NCI-H748 treated with DMSO at 0.1 percent for 48 hours (cell line): ENCODE measurements around the gene PTPRM.

Experiments used
- DNase-seq: peaks from one replicate; lab custom pipeline; 2025; lab: John Stamatoyannopoulos, UW

The PTPRM gene

DNA sequence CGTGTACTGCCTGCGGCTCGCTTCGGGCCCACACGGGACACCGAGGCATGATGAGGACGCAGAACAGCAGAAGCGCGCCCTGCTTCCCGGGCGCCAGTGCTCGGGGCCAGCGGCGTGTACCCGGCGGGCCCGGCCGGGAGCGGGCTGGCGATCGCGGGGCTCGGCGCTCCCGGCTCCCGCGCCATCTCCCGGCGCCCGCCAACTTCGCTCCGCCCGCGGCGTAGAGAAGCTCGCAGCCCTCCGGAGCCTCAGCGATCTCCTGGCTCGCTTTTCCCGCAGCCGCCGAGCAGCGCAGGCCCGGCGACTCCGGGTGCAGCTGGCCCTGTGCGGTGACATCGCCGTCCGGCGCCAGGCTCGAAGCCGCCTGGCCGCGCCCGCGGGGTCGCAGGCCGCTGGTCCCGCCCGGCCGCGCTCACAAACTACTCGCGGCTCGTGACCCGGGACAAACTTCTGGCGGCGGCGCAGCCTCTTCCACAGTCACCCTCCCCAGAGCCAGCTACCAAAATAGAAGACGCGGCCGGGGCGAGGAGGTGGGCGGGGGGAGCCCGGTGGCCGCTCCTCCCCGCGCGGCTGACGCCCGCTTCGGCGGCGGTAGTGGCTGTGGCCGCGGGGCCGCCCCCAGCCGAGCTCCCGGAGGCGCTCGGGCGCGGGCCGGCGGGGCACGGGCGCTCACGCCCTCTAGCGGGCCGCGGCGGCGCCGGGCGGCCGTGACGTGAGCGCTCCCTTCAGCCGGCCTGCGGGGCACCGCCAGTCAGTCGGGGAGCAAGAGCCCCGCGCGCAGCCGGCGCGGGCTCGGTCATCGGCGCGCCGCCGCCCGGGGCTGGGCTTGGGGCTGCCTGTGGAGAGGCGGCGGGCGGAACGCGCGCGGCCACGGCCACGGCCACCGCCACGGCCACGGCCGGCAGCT lies at the start of gene PTPRM:
TSS of gene PTPRM (plus strand) at position 750 of the 907 bp plus-strand sequence. CDS start 503 bp downstream, outside the sequence.
- DNase-seq, result peak; percentile 25

GRCh38 chr18:7517852-7518251 lies 49.3 kb upstream of the PTPRM start:
- DNase-seq, result no peak

DNA sequence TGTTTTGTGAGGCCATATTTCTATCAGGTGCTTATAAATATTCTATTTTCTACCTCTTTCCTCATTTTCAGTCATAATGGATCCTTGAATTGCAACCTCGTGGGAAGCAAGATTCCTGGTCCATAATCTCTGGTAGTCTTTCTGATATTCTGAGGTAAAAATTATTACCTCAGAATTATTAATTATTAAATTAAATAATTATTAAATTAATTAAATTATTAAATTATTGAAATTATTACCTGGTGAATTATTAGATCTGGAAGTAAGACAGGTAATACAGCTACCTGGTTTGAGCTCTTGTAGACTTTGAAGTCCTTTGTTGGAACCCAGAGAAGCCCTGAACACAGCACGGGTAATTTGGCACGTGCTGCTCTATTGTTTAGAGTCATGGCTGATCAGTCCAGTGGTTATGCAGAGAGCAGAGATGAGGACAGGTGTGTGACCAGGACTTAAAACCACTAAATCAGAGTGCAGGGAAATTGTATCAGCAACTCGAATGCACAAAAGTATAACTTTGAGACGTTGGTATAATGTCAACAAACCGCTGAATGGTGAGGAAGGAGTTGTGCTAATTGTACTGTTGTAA lies 46.8 kb upstream of the PTPRM start:
- no peak for DNase-seq

GRCh38 chr18:7521226-7521856 lies 45.8 kb upstream of the PTPRM start:
- no peak for DNase-seq

DNA sequence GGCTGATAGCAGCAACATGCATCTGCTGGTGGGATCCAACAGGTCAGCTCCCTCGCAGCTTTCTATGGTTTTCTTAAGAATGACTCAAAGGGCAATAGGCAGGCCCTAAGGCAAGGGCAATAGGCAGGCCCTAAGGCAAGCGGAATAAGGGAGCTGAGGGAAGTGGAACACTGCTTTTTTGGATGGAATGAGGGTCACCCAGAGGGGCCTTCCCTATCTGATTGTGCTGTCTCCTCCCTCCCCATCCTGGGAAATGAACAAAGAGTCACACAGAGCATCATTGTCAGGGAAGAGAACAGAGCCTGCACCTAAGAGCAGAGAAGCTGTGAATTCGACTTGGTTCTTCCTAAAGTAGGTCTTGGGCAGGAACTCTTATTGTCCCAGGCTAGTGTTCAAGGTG lies 43.3 kb upstream of the PTPRM start:
- no peak for DNase-seq

DNA sequence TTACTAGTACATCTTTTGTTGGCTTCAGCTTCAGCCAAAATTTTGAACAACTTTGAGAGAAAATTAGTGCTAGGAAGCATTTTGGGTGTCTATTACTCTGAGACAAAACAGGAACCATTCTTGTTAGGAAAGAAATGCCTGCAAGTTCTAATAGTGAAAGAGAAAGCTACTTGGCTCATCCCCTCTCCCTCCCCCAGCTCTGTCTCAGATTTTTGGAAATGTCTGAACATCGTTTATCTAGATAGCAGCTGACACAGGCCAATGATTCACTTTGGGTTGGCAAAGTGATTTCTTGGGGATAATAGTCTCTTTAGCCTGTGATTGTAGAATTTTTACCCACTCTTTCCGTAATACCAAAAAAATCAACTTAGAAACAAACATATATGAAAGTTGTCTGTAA lies 42.3 kb upstream of the PTPRM start:
- DNase-seq, result no peak

- DNase-seq, result no peak
Observed at GRCh38 chr18:7532942-7533341, 34.2 kb upstream of the PTPRM start.

- no peak for DNase-seq
Observed at GRCh38 chr18:7535436-7536205, 31.5 kb upstream of the PTPRM start.

- DNase-seq, result no peak
Observed at GRCh38 chr18:7537145-7537544, 30.0 kb upstream of the PTPRM start.

GRCh38 chr18:7541835-7542234 lies 25.3 kb upstream of the PTPRM start:
- no peak for DNase-seq

GRCh38 chr18:7544686-7545085 lies 22.4 kb upstream of the PTPRM start:
- no peak for DNase-seq

GRCh38 chr18:7545734-7546133 lies 21.4 kb upstream of the PTPRM start:
- no peak for DNase-seq

DNA sequence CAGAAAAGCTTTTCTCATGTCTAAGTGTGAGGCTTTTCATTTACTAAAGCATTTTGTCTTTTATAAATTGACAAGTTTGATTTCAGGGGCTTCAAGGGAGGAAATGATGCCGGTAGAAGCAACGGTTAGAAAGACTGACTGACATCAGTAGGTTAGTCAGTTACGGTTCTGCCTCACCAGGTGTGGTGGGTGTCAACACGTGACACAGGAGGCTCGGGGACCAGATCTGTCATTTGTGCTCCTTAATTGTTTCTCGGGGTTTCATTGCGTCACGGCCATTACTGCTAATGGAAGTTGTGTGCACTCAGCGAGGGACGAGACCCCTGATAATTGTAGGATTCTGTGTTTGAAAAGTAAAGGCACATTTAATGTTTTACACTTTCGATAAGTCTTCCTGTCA lies 18.9 kb upstream of the PTPRM start:
- no peak for DNase-seq

- DNase-seq, result no peak
Observed at GRCh38 chr18:7548721-7549120, 18.4 kb upstream of the PTPRM start.

DNA sequence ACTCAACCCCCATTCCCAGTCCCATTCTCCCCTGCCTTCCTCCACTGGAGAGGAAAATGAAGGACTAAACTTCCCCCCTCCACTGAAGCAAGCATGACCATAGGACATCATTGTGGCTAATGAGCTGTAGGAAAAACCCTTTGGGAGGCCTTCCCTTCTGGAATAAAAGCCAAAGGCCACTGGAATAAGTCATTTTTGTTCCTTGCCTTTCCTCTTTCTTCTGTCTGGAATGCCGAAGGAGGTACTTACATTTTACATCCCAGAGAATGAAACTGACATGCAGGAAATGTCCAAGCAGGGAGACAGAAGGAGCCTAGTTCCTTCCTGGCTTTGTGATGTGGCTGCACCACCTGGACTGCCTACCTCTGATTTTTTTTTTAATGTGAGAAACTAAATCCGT lies 9.1 kb upstream of the PTPRM start:
- no peak for DNase-seq

DNA sequence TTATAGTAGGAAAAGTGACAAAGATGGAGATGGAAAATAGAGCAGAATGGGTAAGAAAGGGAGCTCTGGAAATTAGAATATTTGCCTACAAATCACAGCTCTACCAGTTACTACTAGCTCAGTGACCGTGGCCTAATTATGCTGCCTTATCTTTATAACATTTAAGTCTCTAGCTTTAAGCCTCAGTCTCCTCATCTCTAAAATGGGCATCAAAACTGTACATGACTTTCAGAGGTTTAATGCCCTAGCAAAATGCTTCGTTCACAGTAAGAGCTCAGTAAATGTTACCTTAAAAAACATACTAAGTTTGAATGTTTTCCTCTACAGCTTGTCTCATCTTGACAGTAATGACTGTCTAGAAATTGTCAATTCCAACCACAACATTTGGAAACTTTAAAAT lies 8.3 kb upstream of the PTPRM start:
- DNase-seq, result no peak

DNA sequence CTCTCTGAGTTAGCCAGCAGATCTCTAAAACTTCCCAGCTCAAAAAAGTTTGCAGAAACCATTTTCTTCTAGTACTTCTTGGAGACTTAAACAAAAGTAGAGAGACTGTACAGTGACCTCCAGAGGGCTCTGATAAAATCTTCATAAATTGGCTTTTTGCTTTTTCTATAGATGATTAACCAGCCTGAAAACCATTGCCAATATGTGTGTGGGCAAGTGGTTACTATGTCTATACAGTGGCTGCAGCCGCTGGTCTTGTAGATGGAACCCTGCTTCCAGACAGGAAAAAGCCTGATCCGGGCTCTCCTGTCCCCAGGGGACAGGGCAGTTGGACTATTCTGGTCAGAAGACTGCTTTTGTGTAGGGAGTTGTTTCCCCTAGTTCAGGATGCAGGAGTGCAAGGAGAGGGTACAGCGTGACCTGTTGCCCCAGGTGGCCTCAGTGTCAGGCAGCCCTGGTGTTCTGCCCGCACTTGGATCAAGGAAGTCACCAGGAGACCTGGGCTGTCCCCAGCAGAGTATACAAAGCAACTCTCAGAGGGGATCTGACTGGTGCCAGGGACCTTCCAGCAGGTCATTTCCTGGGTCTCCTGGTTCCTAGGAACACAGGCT lies 7.3 kb upstream of the PTPRM start:
- DNase-seq, result no peak

- DNase-seq, result no peak
Observed at GRCh38 chr18:7561909-7562460, 5.1 kb upstream of the PTPRM start.

DNA sequence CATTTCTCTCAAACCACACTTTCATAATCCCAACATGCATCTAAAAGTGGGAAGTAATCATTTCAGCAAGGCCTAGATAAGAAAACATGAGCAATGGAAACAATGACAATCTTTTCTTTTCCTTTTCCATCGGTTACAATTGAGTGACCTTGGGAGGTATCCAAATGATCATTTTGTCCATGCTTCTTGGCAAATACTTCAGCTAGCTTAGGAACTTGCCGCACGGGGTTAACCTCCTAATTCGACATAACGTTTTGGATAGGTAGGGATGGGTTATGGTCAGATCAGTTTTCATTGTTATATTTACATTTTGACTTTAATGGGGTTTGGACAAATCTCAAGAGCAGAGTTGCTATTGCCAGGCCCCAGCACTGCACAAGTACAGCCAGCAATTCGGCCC lies 4.6 kb upstream of the PTPRM start:
- DNase-seq, result no peak

- DNase-seq, result no peak
Observed at GRCh38 chr18:7565677-7566076, 1.4 kb upstream of the PTPRM start.

GRCh38 chr18:7566244-7566566 lies 911 bp upstream of the PTPRM start:
- DNase-seq, result no peak
